ENCODE results near the gene PTPN20.
"Not testable (repeated sequence)": the region's sequence is repeated elsewhere in the genome, so short reads cannot be mapped to it uniquely, and the experiment has no call there.

DNA sequence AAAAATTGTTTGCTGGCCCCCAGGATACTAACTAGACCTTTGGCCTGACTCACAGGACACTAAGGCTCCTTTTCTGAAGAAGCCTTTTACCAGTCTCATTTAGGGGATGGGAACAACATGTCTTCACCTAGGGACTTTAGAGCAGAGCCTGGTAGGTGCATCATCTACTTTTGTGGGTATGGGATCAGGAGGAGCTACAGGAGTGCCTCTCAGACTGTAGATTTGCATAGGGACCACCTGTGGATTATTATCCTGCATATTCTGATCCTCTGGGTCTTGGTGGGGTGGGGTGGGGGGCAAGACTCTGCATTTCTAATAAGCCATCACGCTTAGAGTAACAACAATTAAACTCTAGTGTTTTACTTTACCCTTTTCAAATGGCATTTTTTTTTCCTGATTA is 21.2 kb downstream of the PTPN20 start:
- TF ChIP-seq POLR2A, CTCF (IDR thresholded peaks at IDR 0.05): not testable (repeated sequence)
